Measurements from ENCODE around the gene PGF. TPM values are rescaled to one million over a fixed set of nuclear protein-coding genes. Genes with fewer than 3 reads are reported as not detected.

PGF gene
- total RNA-seq, 1 donor from 2014 or later: 4.4 TPM

DNA sequence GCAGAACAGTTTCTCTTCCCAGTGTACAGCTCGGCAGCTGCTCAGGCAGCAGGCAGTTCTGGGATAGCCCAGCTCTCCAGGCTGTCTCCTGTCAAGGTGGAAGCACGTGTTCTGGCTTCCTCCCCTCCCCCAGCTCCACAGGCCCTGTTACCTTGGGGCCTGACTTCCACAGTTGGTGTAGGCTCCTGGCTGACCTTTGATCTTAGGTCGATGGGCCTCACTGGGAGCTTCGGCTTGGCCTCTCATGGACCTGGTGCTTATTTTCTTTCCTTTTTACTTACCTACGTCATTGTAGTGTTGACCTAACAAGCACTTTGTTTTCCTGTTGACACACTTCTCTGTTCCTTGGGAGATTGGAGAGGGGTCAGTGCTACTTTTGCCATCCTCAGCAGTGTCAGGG is 56.7 kb downstream of the PGF start:
- no peak for DNase-seq (ENCODE audit: low spot score)

GRCh38 chr14:74898083-74898482 is 57.3 kb downstream of the PGF start:
- DNase-seq (ENCODE audit: low spot score): no peak

- no peak for DNase-seq (ENCODE audit: low spot score)
Observed at GRCh38 chr14:74897642-74898041, 57.8 kb downstream of the PGF start.

DNA sequence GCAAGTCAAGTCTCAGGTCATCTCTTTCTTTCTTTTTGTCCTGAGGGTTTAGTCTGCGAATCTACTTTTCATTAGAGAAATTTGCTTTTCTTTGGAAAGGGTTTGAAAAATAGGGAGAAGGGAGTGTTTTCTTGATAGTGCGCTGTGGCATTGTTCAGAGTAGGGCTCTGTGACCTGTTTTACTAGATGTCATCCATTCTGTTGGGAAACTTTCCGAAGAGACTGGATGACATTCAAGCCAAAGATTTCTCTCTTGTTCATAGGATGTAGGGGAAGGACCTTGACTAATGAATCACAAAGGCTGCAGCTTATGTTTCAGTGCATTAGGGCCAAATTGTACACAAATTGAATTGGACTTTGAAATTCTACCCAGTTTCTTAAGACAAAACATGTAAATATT is 59.0 kb downstream of the PGF start:
- DNase-seq (ENCODE audit: low spot score): no peak

DNA sequence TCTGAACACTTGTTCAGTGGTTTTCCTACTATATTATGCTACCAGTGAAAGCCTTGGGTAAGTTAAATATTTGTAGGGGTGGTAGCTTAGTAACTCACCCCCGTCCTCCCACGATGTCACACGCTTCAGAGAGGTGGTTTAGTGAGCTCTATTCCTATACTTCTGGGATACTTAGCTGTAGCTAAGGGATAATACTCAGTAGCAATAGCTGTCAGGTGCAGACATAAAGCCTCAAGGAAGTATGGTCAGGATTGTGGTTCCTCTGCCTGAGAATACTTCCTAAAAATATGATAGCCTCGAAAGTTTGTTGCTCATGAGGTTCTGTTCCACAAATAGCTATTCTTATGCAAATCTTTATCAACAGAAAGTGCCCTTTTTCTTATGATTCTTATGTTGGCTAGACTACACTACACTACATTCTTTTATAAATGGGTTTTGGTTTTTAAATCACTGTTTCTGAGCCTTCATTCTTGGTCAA is 61.7 kb downstream of the PGF start:
- no peak for DNase-seq (ENCODE audit: low spot score)

DNA sequence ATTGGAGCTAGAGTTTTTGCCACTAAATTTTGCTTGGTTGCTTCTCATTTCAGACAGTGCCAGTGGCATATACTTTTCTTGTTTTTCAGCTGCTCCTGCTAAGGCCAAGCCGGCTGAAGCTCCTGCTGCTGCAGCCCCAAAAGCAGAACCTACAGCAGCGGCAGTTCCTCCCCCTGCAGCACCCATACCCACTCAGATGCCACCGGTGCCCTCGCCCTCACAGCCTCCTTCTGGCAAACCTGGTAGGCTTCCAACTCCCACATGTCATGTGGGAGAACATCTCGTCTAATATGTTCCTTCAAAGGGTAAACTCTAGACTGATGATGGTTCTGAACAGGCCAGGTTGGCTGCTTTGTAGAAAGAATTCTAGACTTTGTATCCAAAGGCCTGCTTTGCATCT is 62.7 kb downstream of the PGF start:
- DNase-seq (ENCODE audit: low spot score): no peak

GRCh38 chr14:74891870-74892269 is 63.5 kb downstream of the PGF start:
- DNase-seq (ENCODE audit: low spot score): no peak

Other genes with a start within 250 kb of the PGF start
- gene AREL1, start 242.5 kb downstream of the PGF start, total RNA-seq: 40.8 TPM
- 54.6 TPM for gene FCF1, start 242.5 kb downstream of the PGF start, total RNA-seq
- 110 TPM for gene YLPM1, start 192.3 kb downstream of the PGF start, total RNA-seq
- gene PROX2, start 79.5 kb downstream of the PGF start, total RNA-seq: 0.13 TPM
- 81.3 TPM for gene DLST, start 73.7 kb downstream of the PGF start, total RNA-seq
- 10.7 TPM for gene RPS6KL1, start 32.3 kb downstream of the PGF start, total RNA-seq
- gene EIF2B2, start 47.3 kb upstream of the PGF start, total RNA-seq: 39.2 TPM
- gene MLH3, start 95.9 kb upstream of the PGF start, total RNA-seq: 44.2 TPM
- 14.1 TPM for gene ACYP1, start 108.4 kb upstream of the PGF start, total RNA-seq
- gene ZC2HC1C, start 114.0 kb upstream of the PGF start, total RNA-seq: 3.0 TPM
- gene NEK9, start 171.5 kb upstream of the PGF start, total RNA-seq: 89.2 TPM
- gene TMED10, start 221.0 kb upstream of the PGF start, total RNA-seq: 394 TPM